ENCODE results near the gene FOXRED1.

- no peak for TF ChIP-seq CTCF (conservative IDR thresholded peaks at IDR 0.05; ENCODE audit: low read depth, low read length)
- no peak for TF ChIP-seq POLR2A (IDR thresholded peaks at IDR 0.05; ENCODE audit: low read depth, low read length)
- TF ChIP-seq MXI1 (IDR thresholded peaks at IDR 0.05; ENCODE audit: borderline replicate concordance, low read depth, low read length): no peak
- no peak for TF ChIP-seq USF2 (IDR thresholded peaks at IDR 0.05; ENCODE audit: low read depth, low read length)
- TF ChIP-seq RCOR1 (IDR thresholded peaks at IDR 0.05; ENCODE audit: insufficient replicate concordance, low read length): no peak
- no peak for TF ChIP-seq ELK1 (IDR thresholded peaks at IDR 0.05; ENCODE audit: borderline replicate concordance, low read depth, low read length)
- TF ChIP-seq MAZ (IDR thresholded peaks at IDR 0.05; ENCODE audit: borderline replicate concordance, low read depth, low read length): no peak
- no peak for TF ChIP-seq SMC3 (IDR thresholded peaks at IDR 0.05; ENCODE audit: low read depth, low read length)
- TF ChIP-seq CEBPB (IDR thresholded peaks at IDR 0.05; ENCODE audit: low read depth, low read length): no peak
- no peak for TF ChIP-seq RAD21 (IDR thresholded peaks at IDR 0.05; ENCODE audit: low read length)
- no peak for TF ChIP-seq FOS (IDR thresholded peaks at IDR 0.05; ENCODE audit: low read depth, low read length)
- TF ChIP-seq BHLHE40 (IDR thresholded peaks at IDR 0.05; ENCODE audit: low read depth, low read length): no peak
These were observed 10.2 kb downstream of the FOXRED1 start for GRCh38 chr11:126279191-126279590.

Measured in IMR-90 (cell line).